HG02973 (cell line): ENCODE results near the gene SPOCK3.
"Not testable (repeated sequence)": the region's sequence is repeated elsewhere in the genome, so short reads cannot be mapped to it uniquely, and the experiment has no call there.

Experiments used
- ATAC-seq: cut with Tn5 transposase; IDR thresholded peaks from one replicate; pipeline ENCODE4 v1.9.1; 2021; ENCODE audit warnings: moderate library complexity; ENCODE audit not compliant: unreplicated experiment

SPOCK3 gene

GRCh38 chr4:166827629-166828028 lies 406.7 kb downstream of the SPOCK3 start:
- ATAC-seq = no peak

DNA sequence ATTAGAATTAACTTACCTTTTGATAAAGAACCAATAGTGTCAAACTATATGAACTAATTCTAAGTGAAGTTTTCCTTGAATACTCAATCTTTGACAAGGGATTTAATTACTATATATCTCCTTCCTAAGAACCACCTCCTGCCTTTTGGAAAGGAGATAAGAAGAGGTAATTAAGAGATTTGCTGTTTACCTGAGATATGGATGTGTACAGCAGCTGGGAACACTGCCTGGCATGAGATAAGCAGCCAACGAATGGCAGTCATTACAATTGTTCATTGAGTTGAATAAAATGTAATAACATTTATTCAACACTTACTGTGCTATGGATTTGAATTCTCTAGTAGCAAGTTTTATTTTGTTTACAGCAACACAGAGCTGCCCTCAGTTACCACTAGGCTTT lies 407.1 kb downstream of the SPOCK3 start:
- ATAC-seq = no peak

DNA sequence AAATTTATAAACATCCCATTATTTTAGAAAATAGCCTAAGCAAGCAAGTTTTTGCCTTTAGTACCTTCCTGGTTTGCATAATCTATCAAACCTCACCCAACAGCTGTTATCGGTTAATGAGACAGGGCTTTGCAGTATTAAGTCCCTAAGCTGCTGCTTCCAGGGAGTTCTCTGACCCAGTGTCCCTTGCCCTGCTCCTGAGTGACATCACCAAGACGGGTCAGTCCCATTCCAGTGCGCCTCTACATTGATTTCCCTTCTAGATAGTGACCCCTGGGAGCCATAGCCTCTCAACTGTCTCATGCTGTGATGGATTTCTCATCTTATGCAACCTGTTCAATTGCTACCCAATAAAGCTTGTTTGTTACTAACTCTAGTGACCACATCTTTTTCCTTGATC lies 410.4 kb downstream of the SPOCK3 start:
- ATAC-seq = no peak

- ATAC-seq = no peak
Observed at GRCh38 chr4:166823126-166823525, 411.2 kb downstream of the SPOCK3 start.

- no peak for ATAC-seq
Observed at GRCh38 chr4:166822386-166822785, 411.9 kb downstream of the SPOCK3 start.

DNA sequence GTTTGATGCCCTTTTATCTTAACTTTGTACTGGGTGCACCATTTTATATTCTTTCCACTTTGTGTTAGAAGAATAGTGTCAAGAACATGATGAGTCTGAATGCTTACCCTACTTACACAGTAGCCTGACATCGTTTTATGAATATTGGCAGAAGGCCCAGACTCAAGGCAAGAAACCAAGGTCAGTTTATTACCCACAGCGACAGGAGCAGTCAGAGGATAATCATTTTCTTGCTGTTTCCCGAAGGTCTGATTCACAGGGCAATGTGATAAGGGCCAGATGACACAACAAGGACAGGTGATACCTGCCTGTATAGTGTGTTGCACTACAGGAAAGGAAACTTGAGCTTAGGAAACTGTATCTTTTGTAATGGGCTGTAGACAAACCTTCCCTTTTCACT lies 417.4 kb downstream of the SPOCK3 start:
- no peak for ATAC-seq

GRCh38 chr4:166808380-166808779 lies 425.9 kb downstream of the SPOCK3 start:
- ATAC-seq = no peak

- no peak for ATAC-seq
Observed at GRCh38 chr4:166802346-166802745, 431.9 kb downstream of the SPOCK3 start.

DNA sequence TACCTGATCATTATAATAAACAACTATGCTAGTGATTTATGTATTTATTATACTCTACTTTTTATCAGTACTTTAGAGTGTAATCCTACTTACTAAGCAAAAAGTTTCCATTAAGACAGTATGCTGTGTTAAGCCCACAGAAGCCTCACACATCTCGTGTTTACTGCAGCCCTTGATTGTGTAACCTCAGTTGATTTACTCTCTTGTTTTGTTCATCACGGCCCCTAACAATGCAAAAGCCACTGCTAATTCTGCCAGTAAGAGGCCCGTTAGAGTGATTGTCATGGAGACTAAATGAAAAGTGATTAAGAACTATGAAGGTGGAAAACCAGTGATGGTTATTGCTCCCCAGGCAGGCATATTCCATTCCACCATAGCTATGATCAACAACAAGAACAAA lies 436.2 kb downstream of the SPOCK3 start:
- no peak for ATAC-seq

DNA sequence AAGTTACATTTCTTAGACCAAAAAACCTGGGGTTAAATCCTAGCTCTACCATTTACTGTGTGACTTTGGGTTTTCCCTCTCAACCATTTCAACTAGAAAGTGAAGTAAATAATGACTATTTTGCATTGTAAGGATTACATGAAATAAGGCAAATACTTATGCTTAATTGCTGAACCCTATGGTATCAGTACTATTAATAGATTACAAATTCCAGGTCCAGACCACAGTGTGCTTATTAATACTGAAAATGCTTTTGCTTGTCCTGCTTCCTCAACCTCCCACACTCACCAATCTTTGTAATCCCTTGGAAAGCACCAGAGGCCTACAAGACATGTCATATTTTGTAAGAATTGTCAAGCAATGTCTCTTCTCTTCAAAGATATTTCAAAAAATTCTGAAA lies 456.5 kb downstream of the SPOCK3 start:
- ATAC-seq = no peak

DNA sequence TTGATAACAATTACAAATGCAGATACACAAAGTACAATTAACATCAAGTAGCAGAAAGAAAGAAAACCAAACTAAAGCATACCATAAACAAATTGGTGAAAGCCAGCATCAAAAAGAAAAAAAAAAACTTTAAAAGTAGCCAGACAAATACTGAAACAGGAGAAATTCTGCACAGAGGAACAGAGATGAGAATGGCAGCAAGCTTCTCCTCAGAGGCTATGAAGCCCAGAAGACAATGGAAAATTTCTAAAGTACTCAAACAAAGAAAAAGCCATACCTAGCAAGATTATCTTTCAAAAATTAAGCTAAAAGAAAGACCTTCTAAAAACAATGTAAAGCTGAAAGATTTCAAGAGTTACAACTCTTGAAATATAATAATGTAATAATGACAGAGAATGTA lies 471.3 kb downstream of the SPOCK3 start:
- ATAC-seq = no peak

- ATAC-seq = no peak
Observed at GRCh38 chr4:166741742-166742141, 492.6 kb downstream of the SPOCK3 start.

DNA sequence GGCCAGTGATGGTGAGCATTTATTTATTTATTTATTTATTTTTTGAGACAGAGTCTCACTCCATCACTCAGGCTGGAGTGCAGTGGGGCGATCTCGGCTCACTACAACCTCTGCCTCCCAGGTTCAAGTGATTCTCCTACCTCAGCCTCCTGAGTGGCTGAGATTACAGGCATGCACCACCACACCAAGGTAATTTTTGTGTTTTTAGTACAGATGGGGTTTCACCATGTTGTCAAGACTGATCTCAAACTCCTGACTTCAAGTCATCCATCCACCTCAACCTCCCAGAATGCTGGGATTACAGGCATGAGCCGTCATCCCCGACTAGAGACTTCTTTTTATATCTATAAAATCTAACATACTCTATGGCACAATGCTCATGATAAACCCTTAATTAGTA lies 495.1 kb downstream of the SPOCK3 start:
- ATAC-seq = not testable (repeated sequence)

GRCh38 chr4:166737430-166737829 lies 496.9 kb downstream of the SPOCK3 start:
- ATAC-seq = no peak

DNA sequence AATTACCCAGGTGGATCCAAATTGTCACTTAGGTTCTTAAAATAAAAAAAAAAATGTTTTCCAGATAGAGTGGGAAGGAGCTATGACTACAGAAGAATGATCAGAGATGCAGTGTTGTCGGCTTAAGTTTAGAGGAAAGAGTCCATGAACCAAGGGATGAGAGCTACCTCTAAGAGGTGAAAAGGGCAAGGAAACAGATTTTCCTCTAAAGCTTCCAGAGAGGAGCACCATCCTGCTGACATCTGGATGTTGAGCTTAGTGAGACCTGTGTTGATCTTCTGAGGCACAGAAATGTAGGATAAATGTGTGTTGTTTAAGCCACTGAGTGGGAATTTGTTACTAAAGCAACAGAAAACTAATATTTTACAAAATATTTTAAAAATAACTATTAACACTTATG lies 498.7 kb downstream of the SPOCK3 start:
- ATAC-seq = no peak

- ATAC-seq = no peak
Observed at GRCh38 chr4:166734797-166735196, 499.5 kb downstream of the SPOCK3 start.

- ATAC-seq = no peak
Observed at GRCh38 chr4:166733686-166734085, 500.6 kb downstream of the SPOCK3 start.

DNA sequence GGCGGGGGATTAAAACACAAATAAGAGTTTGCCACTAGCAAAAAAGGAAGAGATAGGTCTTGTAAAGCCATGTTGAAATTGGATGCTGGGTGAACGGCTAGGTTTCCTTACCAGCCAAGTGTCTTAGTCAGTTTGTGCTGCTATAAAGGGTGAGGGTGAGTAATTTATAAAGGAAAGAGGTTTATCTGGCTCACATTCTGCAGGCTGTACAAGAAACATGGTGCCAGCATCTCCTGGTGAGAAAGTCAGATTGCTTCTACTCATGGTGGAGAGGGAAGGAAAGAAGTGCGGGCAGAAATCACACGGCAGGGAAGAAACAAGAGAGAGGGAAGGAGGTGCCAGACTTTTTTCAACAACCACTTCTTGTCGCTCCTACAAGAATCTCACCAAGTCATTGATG lies 507.5 kb downstream of the SPOCK3 start:
- no peak for ATAC-seq

DNA sequence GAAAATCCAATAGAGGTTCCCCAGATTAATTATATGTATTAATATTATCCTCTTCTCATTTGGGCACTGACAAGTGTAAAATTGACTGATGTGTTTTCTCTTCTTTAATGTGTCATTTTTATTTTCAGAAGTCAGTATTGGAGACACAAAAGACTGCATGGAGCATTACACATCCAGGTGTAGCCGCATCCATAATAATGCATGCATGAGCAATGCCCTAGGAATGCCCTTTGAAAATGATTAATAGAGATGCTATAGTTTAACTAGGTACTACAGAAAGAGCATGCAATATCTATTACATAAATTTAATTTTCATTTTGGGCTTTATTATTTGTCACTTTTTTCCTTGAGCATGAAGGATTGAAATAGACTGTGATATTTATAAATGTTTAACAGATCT lies 509.9 kb downstream of the SPOCK3 start:
- ATAC-seq = no peak

DNA sequence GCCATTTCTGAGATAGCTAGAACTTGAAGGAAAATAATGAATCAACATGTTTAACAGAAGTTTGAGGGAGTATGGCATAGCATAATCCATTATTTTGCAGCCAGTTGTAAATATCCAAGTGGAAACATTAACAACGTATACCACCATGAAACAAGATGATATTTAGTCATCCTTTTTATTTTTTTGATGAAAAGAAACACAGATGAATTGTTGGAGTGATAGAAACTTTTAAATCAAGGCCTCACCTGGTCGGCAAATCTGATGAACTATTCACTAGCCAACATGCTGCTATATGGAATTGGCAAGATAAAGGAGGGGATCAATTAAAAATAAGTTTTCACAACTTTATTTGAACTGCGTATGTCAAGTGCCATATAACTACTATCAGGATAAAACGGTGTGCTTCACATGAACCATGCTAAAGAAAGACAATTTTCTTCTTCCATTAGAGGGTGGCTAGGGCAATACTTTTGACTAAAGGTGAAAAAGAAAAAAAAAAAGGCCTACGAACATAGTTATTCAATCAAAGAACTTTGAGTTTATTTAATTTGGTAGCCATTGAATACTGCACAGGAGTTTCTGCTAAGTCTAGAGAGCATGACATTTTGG lies 510.7 kb downstream of the SPOCK3 start:
- no peak for ATAC-seq

DNA sequence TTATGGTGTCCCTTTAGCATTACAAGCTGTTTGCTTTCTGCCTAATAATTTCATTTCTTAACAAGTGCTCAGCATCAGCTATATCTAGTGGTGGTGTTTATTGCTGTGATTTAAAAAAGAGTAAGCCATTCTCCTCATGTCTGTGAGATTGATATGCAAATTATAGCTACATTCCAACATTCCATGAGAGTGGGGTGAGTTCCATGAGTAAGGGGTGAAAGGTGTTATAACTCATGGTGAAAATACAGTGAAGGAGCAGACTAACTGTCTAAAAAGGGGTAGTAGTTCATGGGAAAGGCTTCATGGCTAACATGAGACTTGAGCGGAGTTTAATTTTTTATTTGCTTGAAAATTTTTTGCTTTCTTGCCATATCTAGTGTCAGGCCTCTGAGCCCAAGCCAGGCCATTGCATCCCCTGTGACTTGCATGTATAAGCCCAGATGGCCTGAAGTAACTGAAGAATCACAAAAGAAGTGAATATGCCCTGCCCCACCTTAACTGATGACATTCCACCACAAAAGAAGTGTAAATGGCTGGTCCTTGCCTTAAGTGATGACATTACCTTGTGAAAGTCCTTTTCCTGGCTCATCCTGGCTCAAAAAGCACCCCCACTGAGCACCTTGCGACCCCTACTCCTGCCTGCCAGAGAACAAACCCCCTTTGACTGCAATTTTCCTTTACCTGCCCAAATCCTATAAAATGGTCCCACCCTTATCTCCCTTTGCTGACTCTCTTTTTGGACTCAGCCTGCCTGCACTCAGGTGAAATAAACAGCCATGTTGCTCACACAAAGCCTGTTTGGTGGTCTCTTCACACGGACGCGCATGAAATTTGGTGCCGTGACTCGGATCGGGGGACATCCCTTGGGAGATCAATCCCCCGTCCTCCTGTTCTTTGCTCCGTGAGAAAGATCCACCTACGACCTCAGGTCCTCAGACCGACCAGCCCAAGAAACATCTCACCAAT lies 518.3 kb downstream of the SPOCK3 start:
- ATAC-seq = not testable (repeated sequence)

DNA sequence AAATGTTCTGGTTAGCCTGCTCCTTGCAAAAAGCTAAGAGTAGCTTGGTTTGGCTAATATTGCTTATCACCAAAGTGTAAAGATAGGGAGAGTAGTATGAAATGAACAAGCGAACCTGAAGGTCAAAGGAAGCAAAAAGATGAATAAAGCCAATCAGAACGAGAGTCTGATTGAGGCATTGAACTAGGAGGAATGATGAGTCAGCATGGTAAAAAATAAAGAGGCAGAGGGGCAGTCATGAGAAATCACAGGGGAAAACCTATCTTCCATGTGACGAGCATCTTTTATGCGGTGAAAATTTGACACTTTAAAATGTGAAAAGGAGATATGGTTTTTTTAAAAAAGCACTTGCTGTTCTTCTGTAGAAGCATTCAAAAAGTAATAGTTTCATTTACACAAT lies 533.7 kb downstream of the SPOCK3 start:
- ATAC-seq = no peak
